IPS-11a (cell line): ENCODE results near the gene GON7.
"Not testable (repeated sequence)": the region's sequence is repeated elsewhere in the genome, so short reads cannot be mapped to it uniquely, and the experiment has no call there.

Experiments used
- H3K4me3 ChIP-seq: one replicate; pipeline ENCODE4 v1.5.1; 2013; ENCODE audit warnings: low read depth, low read length, control low read depth

The GON7 gene, protein sequence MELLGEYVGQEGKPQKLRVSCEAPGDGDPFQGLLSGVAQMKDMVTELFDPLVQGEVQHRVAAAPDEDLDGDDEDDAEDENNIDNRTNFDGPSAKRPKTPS

GRCh38 chr14:93206793-93207467 lies at the start of gene GON7, which contains the start of gene UBR7:
GON7 (minus strand) TSS chr14:93207065; CDS start chr14:93207037, 28 bp downstream.
UBR7 (plus strand) TSS chr14:93207256; CDS start chr14:93207292, 36 bp downstream.
- peak within 1 kb of the TSS; percentile 68 for H3K4me3 ChIP-seq

DNA sequence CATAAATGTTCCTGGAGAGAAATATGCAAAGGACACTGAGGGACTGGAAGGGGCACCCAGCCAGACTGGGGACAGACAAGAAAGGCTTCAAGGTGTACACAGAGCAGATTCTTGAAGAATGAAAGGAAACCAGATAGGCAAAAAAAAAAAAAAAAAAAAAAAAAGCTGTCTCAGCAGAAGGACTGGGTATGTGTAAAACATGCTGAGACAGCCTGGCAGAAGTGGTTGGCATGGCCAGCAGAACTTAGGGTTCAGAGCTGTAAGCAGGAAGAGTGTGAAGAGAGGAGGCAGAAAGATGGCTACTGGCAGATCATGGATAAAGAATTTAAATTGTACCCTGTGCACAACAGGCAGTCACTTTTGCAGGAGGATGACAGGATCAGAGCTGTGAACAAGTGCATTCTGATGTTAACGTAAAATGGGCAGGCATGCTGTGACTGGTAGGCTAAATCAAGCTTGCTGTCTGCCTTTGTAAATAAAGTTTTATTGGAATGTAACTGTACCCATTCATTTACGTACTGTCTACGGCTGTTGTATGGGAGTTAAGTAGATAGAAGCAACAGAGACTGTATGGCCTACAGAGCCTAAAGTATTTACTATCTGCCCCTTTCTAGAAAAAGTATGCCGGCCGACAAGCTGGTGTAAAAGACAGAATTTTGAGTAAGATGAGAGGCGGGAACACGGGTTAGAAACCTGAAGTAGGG lies 42.4 kb upstream of the GON7 start:
- no peak overlapping the region for H3K4me3 ChIP-seq

- no peak overlapping the region for H3K4me3 ChIP-seq
These were observed 39.7 kb upstream of the GON7 start for GRCh38 chr14:93246534-93246933.

DNA sequence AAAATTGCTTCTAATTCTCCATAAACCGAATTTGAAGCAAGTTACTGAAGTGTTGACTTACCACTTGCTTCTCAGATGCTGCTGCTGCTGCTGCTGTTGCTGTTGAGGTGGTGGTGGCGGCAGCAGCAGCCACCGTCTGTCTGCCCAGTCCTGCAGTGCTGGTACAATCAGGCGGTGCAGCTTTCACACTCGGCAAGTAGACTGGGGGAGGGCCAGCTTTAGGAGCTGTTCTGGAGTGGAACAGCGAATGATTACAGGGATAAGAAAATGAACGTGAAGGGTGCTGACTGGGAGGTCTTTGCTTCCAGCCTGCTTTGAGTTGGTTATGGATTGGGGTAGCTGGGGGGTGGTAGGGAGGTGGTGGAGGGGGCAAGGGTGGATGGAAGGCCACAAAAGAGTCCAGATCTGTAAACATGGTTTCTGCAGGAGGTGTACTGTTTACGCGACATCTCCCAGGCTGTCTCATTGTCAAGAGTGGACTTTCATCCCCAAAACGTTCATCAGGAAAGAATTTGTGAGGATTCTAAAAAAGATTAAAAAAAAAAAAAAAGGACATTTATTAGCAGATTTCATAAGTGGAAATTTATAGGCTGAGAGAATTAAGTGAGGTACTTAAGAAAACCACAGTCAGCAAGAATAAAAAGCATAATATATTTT lies 39.0 kb upstream of the GON7 start:
- no peak overlapping the region for H3K4me3 ChIP-seq

- H3K4me3 ChIP-seq = no peak overlapping the region
These were observed 33.8 kb upstream of the GON7 start for GRCh38 chr14:93240678-93241000.

GRCh38 chr14:93239869-93240677 lies 33.2 kb upstream of the GON7 start:
- H3K4me3 ChIP-seq = no peak overlapping the region

GRCh38 chr14:93234798-93235197 lies 27.9 kb upstream of the GON7 start:
- H3K4me3 ChIP-seq = no peak overlapping the region

GRCh38 chr14:93233078-93233477 lies 26.2 kb upstream of the GON7 start:
- not testable (repeated sequence) for H3K4me3 ChIP-seq

- no peak overlapping the region for H3K4me3 ChIP-seq
These were observed 25.3 kb upstream of the GON7 start for GRCh38 chr14:93232159-93232558.

GRCh38 chr14:93231129-93231979 lies 24.5 kb upstream of the GON7 start:
- no peak overlapping the region for H3K4me3 ChIP-seq

- H3K4me3 ChIP-seq = no peak overlapping the region
These were observed 23.7 kb upstream of the GON7 start for GRCh38 chr14:93230539-93230938.

DNA sequence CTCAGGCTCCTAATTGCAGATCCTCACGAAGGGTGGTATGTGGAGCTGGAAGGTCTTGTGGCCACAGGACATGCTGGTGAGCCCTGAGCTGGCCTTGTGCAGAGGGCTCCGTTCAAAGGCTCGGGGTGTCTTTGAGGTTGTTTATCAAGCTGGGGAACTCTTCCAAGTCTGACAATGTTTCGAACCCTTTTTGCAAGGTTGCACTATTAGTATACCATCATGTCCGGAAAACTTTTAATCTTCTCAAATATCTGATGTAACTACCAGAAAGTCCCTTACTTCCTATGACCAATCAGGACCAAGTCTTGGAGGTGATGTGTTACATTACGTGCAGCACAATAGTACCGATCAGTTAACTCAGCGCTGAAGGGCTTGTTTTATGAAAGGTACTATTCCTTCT lies 21.7 kb upstream of the GON7 start:
- no peak overlapping the region for H3K4me3 ChIP-seq

DNA sequence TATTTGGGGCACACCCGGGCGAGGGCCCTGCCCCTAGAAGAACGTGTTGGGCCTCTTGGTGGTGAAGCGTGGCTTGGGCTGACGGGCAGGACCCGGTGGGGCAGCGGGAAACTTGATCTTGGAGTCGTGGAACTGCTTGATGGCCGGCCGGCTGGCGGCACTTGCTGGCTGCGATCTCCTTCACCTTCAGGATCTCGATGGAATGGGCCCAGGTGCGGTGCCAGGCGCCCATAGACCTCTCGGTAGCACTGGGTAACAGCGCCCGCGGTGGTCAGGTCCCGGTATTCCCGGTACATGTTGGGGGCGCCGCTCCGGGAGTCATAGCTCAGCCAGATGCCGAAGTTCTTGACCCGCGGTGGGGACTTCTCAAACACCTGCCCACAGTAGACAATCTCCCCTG lies 16.7 kb upstream of the GON7 start:
- no peak overlapping the region for H3K4me3 ChIP-seq

- H3K4me3 ChIP-seq = no peak overlapping the region
These were observed 13.6 kb upstream of the GON7 start for GRCh38 chr14:93220509-93220908.

GRCh38 chr14:93219103-93219726 lies 12.3 kb upstream of the GON7 start:
- H3K4me3 ChIP-seq = no peak overlapping the region

DNA sequence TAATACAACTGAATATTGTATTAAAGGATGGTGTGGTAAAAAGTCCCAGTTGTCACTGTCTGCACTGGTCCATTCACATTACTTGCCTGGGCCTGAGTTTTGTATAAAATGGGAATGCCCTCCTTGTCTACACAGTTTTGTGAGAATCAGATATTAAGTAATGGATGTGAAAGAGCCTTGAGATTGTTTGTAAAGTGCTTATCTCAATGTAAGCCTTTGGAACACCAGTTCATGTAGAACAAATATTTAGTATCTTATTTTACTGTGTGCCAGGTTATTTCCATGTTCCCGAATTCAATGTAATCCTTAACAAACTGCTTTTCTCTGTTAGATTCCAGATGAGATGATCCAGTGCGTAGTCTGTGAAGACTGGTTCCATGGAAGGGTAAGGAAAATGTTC lies 7.7 kb upstream of the GON7 start:
- H3K4me3 ChIP-seq = no peak overlapping the region

- H3K4me3 ChIP-seq = no peak overlapping the region
These were observed 5.6 kb upstream of the GON7 start for GRCh38 chr14:93212432-93212831.

DNA sequence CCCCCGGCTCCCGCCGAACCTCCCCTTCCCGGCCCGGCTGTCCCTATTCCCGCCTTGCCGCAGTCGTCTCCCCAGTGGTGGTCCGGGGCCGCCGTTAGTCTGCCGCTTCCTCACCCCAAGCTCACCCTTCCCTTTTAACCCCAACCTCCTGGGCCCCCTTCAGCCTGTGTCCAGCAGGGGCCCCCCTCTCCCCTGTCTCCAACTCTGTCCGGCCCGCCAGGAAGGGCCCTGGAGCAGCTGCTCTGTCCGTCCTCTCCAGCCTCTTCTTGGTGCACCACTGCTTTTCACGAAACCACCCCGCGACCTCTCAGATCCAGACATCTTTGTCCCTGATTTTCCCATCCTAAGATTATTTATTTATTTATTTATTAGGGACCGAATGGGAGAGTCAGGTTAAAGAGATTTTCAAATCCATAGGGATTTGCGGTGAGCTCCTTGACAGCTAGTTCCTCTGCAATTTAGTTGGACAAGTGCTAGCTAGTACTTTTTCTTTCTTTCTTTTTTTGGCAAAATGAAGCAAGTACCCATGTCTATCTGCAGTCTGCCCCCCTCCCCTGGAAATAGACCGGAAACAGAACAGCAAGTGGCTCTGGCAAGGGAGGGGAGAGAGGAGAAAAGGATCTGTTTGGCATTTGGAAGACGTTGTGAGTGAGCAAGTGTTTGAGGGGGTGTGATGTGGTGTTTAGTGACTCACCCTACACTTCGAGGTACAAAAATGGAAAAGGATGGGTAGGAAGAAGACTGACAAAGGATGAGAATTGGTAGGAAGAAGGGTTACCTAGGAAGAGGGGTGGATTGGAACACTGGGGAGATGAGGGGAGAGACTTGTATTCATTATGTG lies 823 bp upstream of the GON7 start:
- H3K4me3 ChIP-seq = peak overlapping the region; percentile 68

DNA sequence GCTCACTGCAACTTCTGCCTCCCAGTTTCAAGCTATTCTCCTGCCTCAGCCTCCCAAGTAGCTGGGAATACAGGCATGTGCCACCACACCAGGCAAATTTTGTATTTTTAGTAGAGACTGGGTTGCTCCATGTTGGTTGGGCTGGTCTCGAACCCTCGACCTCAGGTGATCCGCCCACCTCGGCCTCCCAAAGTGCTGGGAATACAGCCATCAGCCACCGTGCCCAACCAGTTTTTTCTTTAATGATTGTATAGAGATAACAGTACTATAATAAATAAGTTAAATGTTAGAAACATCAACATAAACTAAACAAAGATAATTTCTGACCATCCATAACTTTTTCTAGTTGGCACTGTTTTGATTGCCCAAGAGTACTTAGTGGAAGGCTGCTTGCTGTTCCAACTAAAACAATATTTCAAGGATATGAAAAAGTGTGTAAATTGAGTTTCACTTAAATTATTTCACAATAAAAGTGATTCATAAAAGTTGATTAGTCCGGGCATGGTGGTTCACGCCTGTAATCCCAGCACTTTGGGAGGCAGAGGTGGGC lies 5.6 kb downstream of the GON7 start:
- H3K4me3 ChIP-seq = no peak overlapping the region
